Testis (tissue), 2 donors: ENCODE measurements around the gene BBS12.

ENCODE experiments used
- POLR2A ChIP-seq: fragments of 450-650 bp; IDR thresholded peaks from one replicate; pipeline ENCODE4 v1.6.1; 2017; ENCODE audit warnings: antibody characterized with exemption, mild to moderate bottlenecking, moderate library complexity
- TF ChIP-seq, protein P1 (sequence below), 3 experiments: fragments of 450-650 bp in 2 of 3; fragments of 200-600 bp in 1 of 3; sonication (generic) in 1 of 3; IDR thresholded peaks; one replicate each; pipeline ENCODE4 v1.5.1; 2016 to 2019; ENCODE audit warnings: antibody characterized with exemption in 3 of 3, mild to moderate bottlenecking in 2 of 3, moderate library complexity in 1 of 3

DNA sequence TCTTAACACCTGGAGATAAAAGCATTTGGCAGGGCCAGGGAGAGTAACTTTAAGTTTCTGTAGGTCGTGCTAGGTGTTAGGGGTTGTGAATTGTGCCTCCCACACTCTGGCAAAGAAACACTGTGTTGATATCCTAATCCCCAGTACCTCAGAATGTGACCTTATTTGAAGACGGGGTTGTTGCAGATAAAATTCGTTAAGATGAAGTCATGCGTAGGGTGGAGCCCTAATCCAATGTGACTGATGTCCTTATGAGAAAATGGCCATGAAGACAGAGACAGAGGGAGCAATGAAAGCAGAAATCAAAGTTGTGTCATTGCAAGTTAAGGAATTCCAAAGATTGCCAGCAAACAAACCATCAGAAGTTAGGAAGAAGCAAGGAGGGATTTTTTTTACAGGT lies 40.5 kb upstream of the BBS12 start:
- TF ChIP-seq, protein P1, sequence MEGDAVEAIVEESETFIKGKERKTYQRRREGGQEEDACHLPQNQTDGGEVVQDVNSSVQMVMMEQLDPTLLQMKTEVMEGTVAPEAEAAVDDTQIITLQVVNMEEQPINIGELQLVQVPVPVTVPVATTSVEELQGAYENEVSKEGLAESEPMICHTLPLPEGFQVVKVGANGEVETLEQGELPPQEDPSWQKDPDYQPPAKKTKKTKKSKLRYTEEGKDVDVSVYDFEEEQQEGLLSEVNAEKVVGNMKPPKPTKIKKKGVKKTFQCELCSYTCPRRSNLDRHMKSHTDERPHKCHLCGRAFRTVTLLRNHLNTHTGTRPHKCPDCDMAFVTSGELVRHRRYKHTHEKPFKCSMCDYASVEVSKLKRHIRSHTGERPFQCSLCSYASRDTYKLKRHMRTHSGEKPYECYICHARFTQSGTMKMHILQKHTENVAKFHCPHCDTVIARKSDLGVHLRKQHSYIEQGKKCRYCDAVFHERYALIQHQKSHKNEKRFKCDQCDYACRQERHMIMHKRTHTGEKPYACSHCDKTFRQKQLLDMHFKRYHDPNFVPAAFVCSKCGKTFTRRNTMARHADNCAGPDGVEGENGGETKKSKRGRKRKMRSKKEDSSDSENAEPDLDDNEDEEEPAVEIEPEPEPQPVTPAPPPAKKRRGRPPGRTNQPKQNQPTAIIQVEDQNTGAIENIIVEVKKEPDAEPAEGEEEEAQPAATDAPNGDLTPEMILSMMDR (IDR thresholded peaks at IDR 0.05), result no peak
- TF ChIP-seq POLR2A, result no peak
